HG03175 (cell line): Measurements from ENCODE around the gene CFAP410.
"Not testable (repeated sequence)": the region's sequence is repeated elsewhere in the genome, so short reads cannot be mapped to it uniquely, and the experiment has no call there.

ENCODE experiments used
- ATAC-seq: cut with Tn5 transposase; IDR thresholded peaks from one replicate; pipeline ENCODE4 v1.9.1; 2021; ENCODE audit warnings: mild to moderate bottlenecking, moderate library complexity; ENCODE audit not compliant: unreplicated experiment

CFAP410 gene

DNA sequence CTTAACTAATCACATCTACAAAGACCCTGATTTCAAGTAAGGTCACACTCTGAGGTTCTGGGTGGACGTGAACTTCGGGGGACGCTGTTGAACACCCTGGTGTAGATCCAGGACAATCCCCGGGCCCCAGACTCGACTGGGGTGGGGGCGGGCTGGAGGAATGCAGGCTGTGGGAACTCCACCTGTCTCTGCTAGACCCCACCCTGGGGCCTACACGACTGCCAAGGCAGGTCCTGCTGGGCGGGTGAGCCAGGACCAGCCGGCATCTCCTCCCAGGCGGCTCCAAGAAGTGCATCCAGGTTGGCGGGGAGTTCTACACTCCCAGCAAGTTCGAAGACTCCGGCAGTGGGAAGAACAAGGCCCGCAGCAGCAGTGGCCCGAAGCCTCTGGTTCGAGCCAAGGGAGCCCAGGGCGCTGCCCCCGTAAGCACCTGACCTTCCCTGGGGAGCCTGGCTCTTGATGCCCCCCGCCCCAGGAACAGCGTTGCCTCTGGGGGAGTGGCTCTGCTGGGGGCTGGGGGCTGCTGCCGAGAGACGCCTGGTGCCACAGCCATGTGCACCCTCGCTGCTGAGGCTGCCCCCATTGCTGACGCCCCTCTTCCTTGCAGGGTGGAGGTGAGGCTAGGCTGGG, 49.7 kb downstream of the CFAP410 start:
- no peak for ATAC-seq

- ATAC-seq, result no peak
These were observed 50.7 kb downstream of the CFAP410 start for GRCh38 chr21:44288251-44289110.

GRCh38 chr21:44286716-44287632, 52.2 kb downstream of the CFAP410 start:
- no peak for ATAC-seq

- ATAC-seq, result no peak
These were observed 53.0 kb downstream of the CFAP410 start for GRCh38 chr21:44286086-44286715.

GRCh38 chr21:44285138-44285992, 53.8 kb downstream of the CFAP410 start, which contains the start of gene AIRE:
TSS of gene AIRE (plus strand) at chr21:44285876. CDS start at chr21:44286007, 131 bp downstream.
- ATAC-seq, result no peak

DNA sequence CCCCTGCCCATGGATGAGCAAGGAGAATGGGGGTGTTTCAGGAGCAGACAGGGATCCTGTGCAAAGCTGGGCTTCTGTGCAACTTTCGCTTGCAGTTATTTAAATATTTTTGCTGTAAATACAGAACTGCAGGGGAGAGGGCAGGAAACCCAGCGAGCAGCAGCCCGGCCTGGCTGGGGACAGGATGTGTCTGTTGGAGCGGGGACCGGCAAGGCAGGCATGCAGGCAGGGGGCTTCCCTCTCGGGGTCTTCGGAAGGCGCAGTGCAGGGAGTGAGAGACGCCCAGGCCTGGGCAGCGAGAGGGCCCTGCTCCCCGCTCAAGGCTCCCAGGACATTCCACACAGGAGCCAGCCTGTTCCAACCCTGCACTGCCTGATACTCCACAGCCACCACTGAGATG, 55.2 kb downstream of the CFAP410 start:
- ATAC-seq, result no peak

DNA sequence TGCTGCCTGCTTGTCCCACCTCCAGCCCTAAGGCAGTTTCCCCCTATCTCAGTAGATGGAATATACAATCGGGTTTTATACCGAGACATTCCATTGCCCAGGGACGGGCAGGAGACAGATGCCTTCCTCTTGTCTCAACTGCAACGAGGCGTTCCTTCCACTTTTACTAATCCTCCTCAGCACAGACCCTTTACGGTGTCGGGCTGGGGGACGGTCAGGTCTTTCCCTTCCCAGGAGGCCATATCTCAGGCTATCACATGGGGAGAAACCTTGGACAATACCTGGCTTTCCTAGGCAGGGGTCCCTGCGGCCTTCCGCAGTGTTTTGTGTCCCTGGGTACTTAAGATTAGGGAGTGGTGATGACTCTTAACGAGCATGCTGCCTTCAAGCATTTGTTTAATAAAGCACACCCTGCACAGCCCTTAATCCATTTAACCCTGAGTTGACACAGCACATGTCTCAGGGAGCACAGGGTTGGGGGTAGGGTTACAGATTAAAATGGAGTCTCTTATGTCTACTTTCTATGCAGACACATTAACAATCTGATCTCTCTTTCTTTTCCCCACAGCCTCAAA, 55.9 kb downstream of the CFAP410 start:
- ATAC-seq, result not testable (repeated sequence)

GRCh38 chr21:44282370-44282769, 56.8 kb downstream of the CFAP410 start:
- ATAC-seq, result no peak

- no peak for ATAC-seq
These were observed 57.4 kb downstream of the CFAP410 start for GRCh38 chr21:44281801-44282200.

GRCh38 chr21:44279354-44280260, 59.6 kb downstream of the CFAP410 start:
- no peak for ATAC-seq
